RKO (cell line): ENCODE measurements around the gene TCF7.

Source experiments
- DNase-seq: peaks from one replicate; pipeline ENCODE4 v3.0.0-alpha.2; 2016; ENCODE audit warnings: low spot score

The TCF7 gene

GRCh38 chr5:134131165-134131564 lies 16.7 kb downstream of the TCF7 start:
- no peak for DNase-seq

- no peak for DNase-seq
These were observed 17.3 kb downstream of the TCF7 start for GRCh38 chr5:134131578-134132350.

GRCh38 chr5:134132372-134133187 lies 18.1 kb downstream of the TCF7 start:
- no peak for DNase-seq

GRCh38 chr5:134133188-134133994 lies 18.9 kb downstream of the TCF7 start:
- DNase-seq, result no peak

GRCh38 chr5:134133995-134134541 lies 19.6 kb downstream of the TCF7 start:
- DNase-seq, result no peak

- no peak for DNase-seq
These were observed 20.7 kb downstream of the TCF7 start for GRCh38 chr5:134135091-134135655.

GRCh38 chr5:134136221-134136631 lies 21.7 kb downstream of the TCF7 start:
- no peak for DNase-seq

- no peak for DNase-seq
These were observed 22.3 kb downstream of the TCF7 start for GRCh38 chr5:134136771-134137170.

- no peak for DNase-seq
These were observed 24.2 kb downstream of the TCF7 start for GRCh38 chr5:134138416-134139376.

GRCh38 chr5:134139377-134139851 lies 24.9 kb downstream of the TCF7 start:
- DNase-seq, result no peak

GRCh38 chr5:134139891-134140469 lies 25.5 kb downstream of the TCF7 start:
- DNase-seq, result no peak

- peak; percentile 67 for DNase-seq
These were observed 26.2 kb downstream of the TCF7 start for GRCh38 chr5:134140530-134141201.

GRCh38 chr5:134141331-134142050 lies 27.0 kb downstream of the TCF7 start:
- no peak for DNase-seq

GRCh38 chr5:134142052-134142451 lies 27.6 kb downstream of the TCF7 start:
- no peak for DNase-seq

- no peak for DNase-seq
These were observed 28.3 kb downstream of the TCF7 start for GRCh38 chr5:134142806-134143205.

- DNase-seq, result no peak
These were observed 28.9 kb downstream of the TCF7 start for GRCh38 chr5:134143431-134143830.

GRCh38 chr5:134143944-134144941 lies 29.8 kb downstream of the TCF7 start:
- no peak for DNase-seq
